H1 (cell line): ENCODE results near the gene NAV2. TPM values are rescaled to one million over a fixed set of nuclear protein-coding genes. Genes with fewer than 3 reads are reported as not detected.

Source experiments
- CTCF ChIA-PET: fragments of 300-600 bp; sonication (Branson Sonifier 250); formaldehyde crosslinking; loops from one replicate; lab custom pipeline; 2021; ENCODE audit not compliant: partially characterized antibody; lab: Charles Lee
- POLR2A ChIA-PET: fragments of 300-600 bp; sonication (Branson Sonifier 250); formaldehyde crosslinking; loops from one replicate; lab custom pipeline; 2021; ENCODE audit warnings: inconsistent platforms; ENCODE audit not compliant: partially characterized antibody; lab: Charles Lee
- DNase-seq, 2 experiments: peaks; one replicate each; pipeline versions ENCODE4 v3.0.0 to v3.0.0-alpha.2; 2010 to 2022; ENCODE audit warnings: low spot score in 2 of 2, low read depth in 1 of 2, mixed read lengths in 1 of 2
- FAIRE-seq: peaks from 2 replicates; lab custom pipeline; 2011; peaks lifted over from hg19 to GRCh38; lab: Jason Lieb, UNC
- H2AFZ ChIP-seq: 2 replicates; pipeline ENCODE4 v1.8.1; 2012; ENCODE audit warnings: low read length, inconsistent platforms
- H2AK5ac ChIP-seq: 2 replicates; pipeline ENCODE4 v1.6.1; 2013; ENCODE audit warnings: low read depth, low read length
- H2BK120ac ChIP-seq: replicated peaks from 2 replicates; pipeline ENCODE3; 2013; ENCODE audit warnings: low read depth, low read length, inconsistent platforms
- H2BK12ac ChIP-seq: 2 replicates; pipeline ENCODE4 v1.6.1; 2013; ENCODE audit warnings: low read depth, low read length
- H2BK15ac ChIP-seq: 2 replicates; pipeline ENCODE4 v1.6.1; 2013; ENCODE audit warnings: low read length
- H2BK20ac ChIP-seq: 2 replicates; pipeline ENCODE4 v1.6.1; 2013; ENCODE audit warnings: low read length
- H2BK5ac ChIP-seq: 2 replicates; pipeline ENCODE4 v1.6.1; 2013; ENCODE audit warnings: low read depth, low read length
- H3K14ac ChIP-seq: 2 replicates; pipeline ENCODE4 v1.6.1; 2013; ENCODE audit warnings: inconsistent platforms; ENCODE audit not compliant: insufficient read length
- H3K18ac ChIP-seq: 2 replicates; pipeline ENCODE4 v1.6.1; 2013; ENCODE audit warnings: low read length; ENCODE audit errors: extremely low read depth
- H3K23ac ChIP-seq: 2 replicates; pipeline ENCODE4 v1.6.1; 2013; ENCODE audit warnings: inconsistent platforms; ENCODE audit not compliant: insufficient read length
- H3K23me2 ChIP-seq: 2 replicates; pipeline ENCODE4 v1.6.1; 2013; ENCODE audit warnings: low read depth, low read length
- H3K27ac ChIP-seq: 2 replicates; pipeline ENCODE4 v1.6.1; 2011; ENCODE audit warnings: low read depth, low read length, inconsistent platforms
- H3K27me3 ChIP-seq, 4 experiments: replicated peaks in 1 of 4; 1 replicate in 1 of 4; 2 replicates in 3 of 4; pipeline versions ENCODE4 v1.6.1 to v1.8.1; 2011 to 2013; ENCODE audit warnings: low read length in 3 of 4, mild to moderate bottlenecking in 3 of 4, inconsistent platforms in 2 of 4, mixed read lengths in 2 of 4, moderate library complexity in 1 of 4; ENCODE audit not compliant: control insufficient read depth in 3 of 4, insufficient read depth in 3 of 4; ENCODE audit errors: extremely low read depth in 1 of 4
- H3K36me3 ChIP-seq, 4 experiments: 2 replicates each; pipeline versions ENCODE4 v1.6.1 to v1.8.1; 2011 to 2013; ENCODE audit warnings: mild to moderate bottlenecking in 4 of 4, low read length in 3 of 4, moderate library complexity in 2 of 4, control low read depth in 1 of 4, inconsistent platforms in 1 of 4; ENCODE audit not compliant: insufficient read depth in 4 of 4, control insufficient read depth in 2 of 4
- H3K4ac ChIP-seq: replicated peaks from 2 replicates; pipeline ENCODE3; 2013; ENCODE audit warnings: low read length, low read depth, mixed read lengths, inconsistent platforms; ENCODE audit not compliant: insufficient read length
- H3K4me1 ChIP-seq, 4 experiments: replicated peaks in 1 of 4; 1 replicate in 1 of 4; 2 replicates in 3 of 4; pipeline versions ENCODE4 v1.6.1 to v1.8.1; 2011 to 2013; ENCODE audit warnings: low read length in 3 of 4, inconsistent platforms in 2 of 4, mixed read lengths in 1 of 4; ENCODE audit not compliant: insufficient read depth in 4 of 4, control insufficient read depth in 3 of 4
- H3K4me2 ChIP-seq, 2 experiments: 2 replicates each; pipeline versions ENCODE4 v1.6.1 to v1.8.1; 2011 to 2013; ENCODE audit warnings: low read depth in 2 of 2, low read length in 2 of 2, control low read depth in 1 of 2, inconsistent platforms in 1 of 2, mild to moderate bottlenecking in 1 of 2; ENCODE audit not compliant: insufficient read depth in 1 of 2
- H3K4me3 ChIP-seq, 4 experiments: fragments of 200-600, 300-600 bp in 1 of 4; sonication (generic), shearing (Covaris generic), sonication (Bioruptor Twin) in 1 of 4; 2 replicates each; pipeline versions ENCODE4 v1.5.1 to v1.8.1; 2011 to 2016; ENCODE audit warnings: low read length in 4 of 4, low read depth in 3 of 4, control low read depth in 2 of 4, inconsistent platforms in 2 of 4, mild to moderate bottlenecking in 2 of 4, mixed read lengths in 1 of 4, moderate library complexity in 1 of 4; ENCODE audit not compliant: insufficient read depth in 2 of 4; ENCODE audit errors: extremely low read depth in 1 of 4
- H3K56ac ChIP-seq: replicated peaks from 2 replicates; pipeline ENCODE3; 2013; ENCODE audit warnings: low read depth, mild to moderate bottlenecking, mixed read lengths, low read length, inconsistent platforms; ENCODE audit not compliant: insufficient read length
- H3K79me1 ChIP-seq: 2 replicates; pipeline ENCODE4 v1.6.1; 2013; ENCODE audit warnings: low read depth, low read length, control low read depth
- H3K79me2 ChIP-seq, 2 experiments: 2 replicates each; pipeline versions ENCODE4 v1.6.1 to v1.8.1; 2012 to 2013; ENCODE audit warnings: low read length in 2 of 2, mild to moderate bottlenecking in 2 of 2, inconsistent platforms in 1 of 2; ENCODE audit not compliant: insufficient read depth in 2 of 2, control insufficient read depth in 1 of 2
- H3K9ac ChIP-seq, 4 experiments: replicated peaks in 1 of 4; 1 replicate in 1 of 4; 2 replicates in 3 of 4; pipeline versions ENCODE4 v1.6.1 to v1.8.1; 2011 to 2013; ENCODE audit warnings: low read depth in 3 of 4, low read length in 3 of 4, control low read depth in 2 of 4, mild to moderate bottlenecking in 2 of 4, moderate library complexity in 2 of 4, inconsistent platforms in 1 of 4; ENCODE audit errors: extremely low read depth in 1 of 4
- H3K9me3 ChIP-seq, 2 experiments: 2 replicates each; pipeline versions ENCODE4 v1.6.1 to v1.8.1; 2012 to 2013; ENCODE audit warnings: mild to moderate bottlenecking in 2 of 2, moderate library complexity in 2 of 2, control low read depth in 1 of 2, inconsistent platforms in 1 of 2, low read depth in 1 of 2, low read length in 1 of 2, mixed read lengths in 1 of 2; ENCODE audit not compliant: insufficient read depth in 2 of 2
- H4K20me1 ChIP-seq, 2 experiments: replicated peaks in 1 of 2; 2 replicates each; pipeline versions ENCODE3 to v1.8.1; 2011 to 2013; ENCODE audit warnings: inconsistent platforms in 2 of 2, low read length in 2 of 2, mild to moderate bottlenecking in 1 of 2; ENCODE audit not compliant: insufficient read depth in 2 of 2, control insufficient read depth in 1 of 2
- H4K5ac ChIP-seq: 2 replicates; pipeline ENCODE4 v1.6.1; 2013; ENCODE audit warnings: low read length, low read depth, mixed read lengths, inconsistent platforms; ENCODE audit not compliant: insufficient read length
- H4K8ac ChIP-seq: 2 replicates; pipeline ENCODE4 v1.8.0; 2013; ENCODE audit warnings: mild to moderate bottlenecking, moderate library complexity, low read length, inconsistent platforms; ENCODE audit not compliant: insufficient read depth; ENCODE audit errors: extremely low read depth
- H4K91ac ChIP-seq: replicated peaks from 2 replicates; pipeline ENCODE3; 2013; ENCODE audit warnings: low read length, mixed read lengths, inconsistent platforms; ENCODE audit not compliant: insufficient read length
- ASH2L ChIP-seq: fragments of 200-600, 300-600 bp; sonication (generic); IDR thresholded peaks from one replicate; pipeline ENCODE4 v1.7.1; 2017; ENCODE audit warnings: low read length
- CHD1 ChIP-seq: IDR thresholded peaks from 2 replicates; pipeline ENCODE4 v1.6.1; 2012; ENCODE audit warnings: low read depth, low read length, improper control_type of control experiment
- GTF2F1 ChIP-seq: IDR thresholded peaks from 2 replicates; pipeline ENCODE4 v1.6.1; 2012; ENCODE audit warnings: low read depth, low read length, improper control_type of control experiment, borderline replicate concordance
- HDAC2 ChIP-seq, 2 experiments: fragments of 300-600 bp in 1 of 2; sonication (generic) in 1 of 2; IDR thresholded peaks; 2 replicates each; pipeline ENCODE4 v1.6.1; 2011 to 2012; ENCODE audit warnings: low read depth in 2 of 2, low read length in 2 of 2, mild to moderate bottlenecking in 2 of 2, moderate library complexity in 2 of 2, borderline replicate concordance in 1 of 2, inconsistent platforms in 1 of 2
- JUND ChIP-seq: IDR thresholded peaks from 2 replicates; pipeline ENCODE4 v1.6.1; 2011; ENCODE audit warnings: mild to moderate bottlenecking, improper control_type of control experiment, low read length
- KDM1A ChIP-seq: fragments of 200-600, 300-600 bp; sonication (generic); IDR thresholded peaks from 2 replicates; pipeline ENCODE4 v1.7.1; 2016; ENCODE audit warnings: mild to moderate bottlenecking, low read length, borderline replicate concordance
- PHF8 ChIP-seq: fragments of 200-600 bp; sonication (generic); conservative IDR thresholded peaks from 2 replicates; pipeline ENCODE4 v1.7.1; 2012; ENCODE audit warnings: low read depth, mild to moderate bottlenecking, inconsistent platforms, low read length, moderate library complexity
- RFX5 ChIP-seq: IDR thresholded peaks from 2 replicates; pipeline ENCODE4 v1.6.1; 2011; ENCODE audit warnings: low read depth, low read length, improper control_type of control experiment, borderline replicate concordance
- SIX5 ChIP-seq: IDR thresholded peaks from 2 replicates; pipeline ENCODE4 v1.6.1; 2011; ENCODE audit warnings: mild to moderate bottlenecking, low read depth, low read length
- YY1 ChIP-seq: IDR thresholded peaks from 2 replicates; pipeline ENCODE4 v1.6.1; 2011; ENCODE audit warnings: low read depth, mild to moderate bottlenecking, low read length
- ZNF274 ChIP-seq: IDR thresholded peaks from 2 replicates; pipeline ENCODE4 v1.7.0; 2012; ENCODE audit warnings: low read length, borderline replicate concordance; ENCODE audit errors: extremely low read depth
- WGBS, 2 experiments: shearing (Covaris generic) in 1 of 2; methylation state at CpG; one replicate each; pipeline versions ENCODE4 v1.1.6 to v1.1.7; 2013 to 2015; ENCODE audit warnings: low lambda C conversion rate in 2 of 2, mixed read lengths in 2 of 2, inconsistent platforms in 1 of 2, low coverage in 1 of 2, missing lambda C conversion rate in 1 of 2; ENCODE audit not compliant: insufficient replicate concordance in 2 of 2, insufficient coverage in 1 of 2, insufficient read length in 1 of 2; ENCODE audit errors: extremely low coverage in 1 of 2, missing lambda C conversion rate in 1 of 2; 5-methylcytosine and 5-hydroxymethylcytosine counted together
- polyA plus RNA-seq, 7 experiments: library from polyadenylated mRNA; depleted of rRNA in 3 of 7; stranded (reverse) in 5 of 7; unstranded in 2 of 7; fragments of >200 nt in 5 of 7; fragments of 200-250 nt in 2 of 7; gene quantifications; 1 replicate in 5 of 7; 2 replicates in 1 of 7; 4 replicates in 1 of 7; pipeline versions ENCODE4 v1.2.1 to v1.2.3, GENCODE V29; 2011 to 2013; ENCODE audit warnings: missing spikeins in 2 of 7, mixed read lengths in 2 of 7
- total RNA-seq: library from RNA; stranded (reverse); fragmentation: NEBNext Ultra II Directional; extraction: Animal tissue kit (Norgen Biotek cat#: 25700); gene quantifications from 2 replicates; pipeline ENCODE4 v1.2.1, GENCODE V29; 2021
- TF ChIP-seq, protein P1 (sequence below): IDR thresholded peaks from 2 replicates; pipeline ENCODE4 v1.6.1; 2012; ENCODE audit warnings: low read length, inconsistent platforms

NAV2 gene
- total and polyA plus RNA-seq, 2 of the 8 experiments (the other 6 are each of a cell fraction or from before 2014, with no cell fraction given) = 35.6 to 73.6 TPM

DNA sequence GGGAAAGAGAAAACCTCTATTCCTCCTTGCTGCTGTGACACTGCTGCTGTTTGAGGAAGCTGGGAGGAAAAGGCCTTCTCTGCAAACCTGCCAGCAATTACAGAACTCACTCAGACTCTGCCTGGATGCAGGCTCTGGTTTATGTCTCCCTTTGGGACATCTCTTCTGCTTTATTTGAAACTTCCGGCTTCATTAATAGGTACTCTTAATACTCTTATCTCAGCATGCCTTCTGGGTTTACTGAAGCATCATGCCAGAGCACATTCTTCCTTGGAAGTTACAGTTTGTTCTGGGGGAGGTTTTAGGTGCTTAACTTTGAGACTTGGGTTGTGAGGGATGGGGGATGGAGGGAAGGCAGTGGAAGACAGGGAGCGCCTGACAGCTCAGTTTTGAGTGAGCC is 79.9 kb downstream of the NAV2 start:
- no peak overlapping the region for H4K91ac ChIP-seq
- peak overlapping the region; percentile 56; the same call in 1 of the 2 replicates for H2AK5ac ChIP-seq
- H3K9ac ChIP-seq = no peak overlapping the region
- H3K23me2 ChIP-seq = no peaks in the 10 kb centered on the region
- no peak overlapping the region for H2AFZ ChIP-seq
- no peak for DNase-seq
- peaks cover 0 to 6% (median 0%) of the 10 kb centered on the region in 4 experiments; a peak in 1 of 8 replicates for H3K36me3 ChIP-seq
- H3K4me3 ChIP-seq = no peak overlapping the region
- WGBS, 2 experiments = 73% methylated on average over 2 of the region's 2 CpGs; no CpG with 5 or more reads in 1 of the 2 experiments
- H3K56ac ChIP-seq = no peak overlapping the region
- POLR2A ChIA-PET = interaction anchor here (1.2 to 2.9 kb wide), 2 partner anchors 10 to 14 kb away, joined by 3 to 19 read pairs; no protein-coding TSS in a partner anchor
- CTCF ChIA-PET = interaction anchor here (0.7 to 3.4 kb wide), 10 partner anchors 8 to 235 kb away, joined by 3 to 23 read pairs (median 4); no protein-coding TSS in a partner anchor
- H3K27me3 ChIP-seq = no peaks in the 10 kb centered on the region
- no peak overlapping the region for H4K8ac ChIP-seq
- peaks cover 3 to 7% of the 10 kb centered on the region in 2 experiments for H4K20me1 ChIP-seq
- H3K23ac ChIP-seq = no peak overlapping the region
- no peak overlapping the region for H2BK15ac ChIP-seq
- peaks cover 5 to 96% of the 10 kb centered on the region in 2 experiments; a peak in 3 of 4 replicates for H3K79me2 ChIP-seq
- FAIRE-seq = no peak
- H3K27ac ChIP-seq = no peak overlapping the region
- no peak overlapping the region for H3K18ac ChIP-seq
- no peak overlapping the region for H3K4me2 ChIP-seq
- no peak overlapping the region for H3K4ac ChIP-seq
- no peaks in the 10 kb centered on the region for H3K79me1 ChIP-seq
- H2BK120ac ChIP-seq = no peak overlapping the region
- no peak overlapping the region for H4K5ac ChIP-seq
- H3K14ac ChIP-seq = no peak overlapping the region
- peaks cover 5 to 40% (median 24%) of the 10 kb centered on the region in 4 experiments for H3K4me1 ChIP-seq
- peak overlapping the region; percentile 36; the same call in 1 of the 2 replicates for H2BK20ac ChIP-seq
- no peak overlapping the region for H2BK12ac ChIP-seq
- H3K9me3 ChIP-seq = no peaks in the 10 kb centered on the region
- peak overlapping the region; percentile 20; the same call in 1 of the 2 replicates for H2BK5ac ChIP-seq
- TF ChIP-seq ASH2L (no peak), ZNF274 (no peak), RFX5 (no peak), KDM1A (no peak), HDAC2 (IDR thresholded peaks at IDR 0.05; ENCODE audit: borderline replicate concordance in 1 of 2, low read depth in 2 of 2, low read length in 2 of 2) (no peak), SIX5 (no peak), JUND (no peak), PHF8 (no peak), YY1 (no peak), CHD1 (no peak), GTF2F1 (no peak)
- TF ChIP-seq, protein P1, sequence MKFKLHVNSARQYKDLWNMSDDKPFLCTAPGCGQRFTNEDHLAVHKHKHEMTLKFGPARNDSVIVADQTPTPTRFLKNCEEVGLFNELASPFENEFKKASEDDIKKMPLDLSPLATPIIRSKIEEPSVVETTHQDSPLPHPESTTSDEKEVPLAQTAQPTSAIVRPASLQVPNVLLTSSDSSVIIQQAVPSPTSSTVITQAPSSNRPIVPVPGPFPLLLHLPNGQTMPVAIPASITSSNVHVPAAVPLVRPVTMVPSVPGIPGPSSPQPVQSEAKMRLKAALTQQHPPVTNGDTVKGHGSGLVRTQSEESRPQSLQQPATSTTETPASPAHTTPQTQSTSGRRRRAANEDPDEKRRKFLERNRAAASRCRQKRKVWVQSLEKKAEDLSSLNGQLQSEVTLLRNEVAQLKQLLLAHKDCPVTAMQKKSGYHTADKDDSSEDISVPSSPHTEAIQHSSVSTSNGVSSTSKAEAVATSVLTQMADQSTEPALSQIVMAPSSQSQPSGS = no peak
